ENCODE data around the gene CACNB1. TPM values are rescaled to one million over a fixed set of nuclear protein-coding genes. Genes with fewer than 3 reads are reported as not detected.

Gene CACNB1
- total RNA-seq, 1 donor, result 4.5 TPM

GRCh38 chr17:39199820-39200069 is 2.3 kb upstream of the CACNB1 start:
- peaks cover 50% of the 10 kb centered on the region for H3K4me1 ChIP-seq (ENCODE audit: insufficient read depth, low read length)
- peak overlapping the region; percentile 75 for H3K4me3 ChIP-seq (ENCODE audit: low read length)
- no peaks in the 10 kb centered on the region for H3K9me3 ChIP-seq (ENCODE audit: low read depth, low read length)
- H3K27me3 ChIP-seq (ENCODE audit: insufficient read depth, low read length), result no peaks in the 10 kb centered on the region

GRCh38 chr17:39198186-39198566 is 707 bp upstream of the CACNB1 start:
- peaks cover 50% of the 10 kb centered on the region for H3K4me1 ChIP-seq (ENCODE audit: insufficient read depth, low read length)
- no peak overlapping the region for H3K4me3 ChIP-seq (ENCODE audit: low read length)

GRCh38 chr17:39196808-39197291 is 619 bp downstream of the CACNB1 start:
- Histone ChIP-seq H3K27me3 (ENCODE audit: insufficient read depth, low read length) (no peaks in the 10 kb centered on the region), H3K9me3 (ENCODE audit: low read depth, low read length) (no peaks in the 10 kb centered on the region), H3K4me1 (ENCODE audit: insufficient read depth, low read length) (peaks cover 45% of the 10 kb centered on the region), H3K4me3 (ENCODE audit: low read length) (peak overlapping the region; percentile 52)

More at GRCh38 chr17:39198186-39198566, 707 bp upstream of the CACNB1 start:
- Histone ChIP-seq H3K9me3 (ENCODE audit: low read depth, low read length) (no peaks in the 10 kb centered on the region), H3K27me3 (ENCODE audit: insufficient read depth, low read length) (no peaks in the 10 kb centered on the region)

GRCh38 chr17:39196241-39196807 is 1.1 kb downstream of the CACNB1 start:
- no peaks in the 10 kb centered on the region for H3K9me3 ChIP-seq (ENCODE audit: low read depth, low read length)
- H3K4me3 ChIP-seq (ENCODE audit: low read length), result no peak overlapping the region
- H3K27me3 ChIP-seq (ENCODE audit: insufficient read depth, low read length), result no peaks in the 10 kb centered on the region
- peaks cover 40% of the 10 kb centered on the region for H3K4me1 ChIP-seq (ENCODE audit: insufficient read depth, low read length)

- Histone ChIP-seq H3K27me3 (ENCODE audit: insufficient read depth, low read length) (no peaks in the 10 kb centered on the region), H3K4me3 (ENCODE audit: low read length) (no peak overlapping the region), H3K4me1 (ENCODE audit: insufficient read depth, low read length) (peaks cover 33% of the 10 kb centered on the region), H3K9me3 (ENCODE audit: low read depth, low read length) (no peaks in the 10 kb centered on the region)
Measured at GRCh38 chr17:39195568-39196160, 1.8 kb downstream of the CACNB1 start.

- Histone ChIP-seq H3K4me3 (ENCODE audit: low read length) (no peak overlapping the region), H3K27me3 (ENCODE audit: insufficient read depth, low read length) (no peaks in the 10 kb centered on the region)
Measured at GRCh38 chr17:39194985-39195524, 2.4 kb downstream of the CACNB1 start.

GRCh38 chr17:39194089-39194984 is 3.1 kb downstream of the CACNB1 start:
- no peaks in the 10 kb centered on the region for H3K9me3 ChIP-seq (ENCODE audit: low read depth, low read length)
- no peak overlapping the region for H3K4me3 ChIP-seq (ENCODE audit: low read length)
- no peaks in the 10 kb centered on the region for H3K27me3 ChIP-seq (ENCODE audit: insufficient read depth, low read length)
- H3K4me1 ChIP-seq (ENCODE audit: insufficient read depth, low read length), result peaks cover 27% of the 10 kb centered on the region

More at GRCh38 chr17:39194985-39195524, 2.4 kb downstream of the CACNB1 start:
- no peaks in the 10 kb centered on the region for H3K9me3 ChIP-seq (ENCODE audit: low read depth, low read length)
- peaks cover 31% of the 10 kb centered on the region for H3K4me1 ChIP-seq (ENCODE audit: insufficient read depth, low read length)

GRCh38 chr17:39193346-39193745 is 4.1 kb downstream of the CACNB1 start:
- H3K27me3 ChIP-seq (ENCODE audit: insufficient read depth, low read length), result no peaks in the 10 kb centered on the region
- peaks cover 18% of the 10 kb centered on the region for H3K4me1 ChIP-seq (ENCODE audit: insufficient read depth, low read length)
- no peak overlapping the region for H3K4me3 ChIP-seq (ENCODE audit: low read length)
- H3K9me3 ChIP-seq (ENCODE audit: low read depth, low read length), result no peaks in the 10 kb centered on the region

- no peaks in the 10 kb centered on the region for H3K27me3 ChIP-seq (ENCODE audit: insufficient read depth, low read length)
- no peaks in the 10 kb centered on the region for H3K9me3 ChIP-seq (ENCODE audit: low read depth, low read length)
- H3K4me1 ChIP-seq (ENCODE audit: insufficient read depth, low read length), result peaks cover 13% of the 10 kb centered on the region
- H3K4me3 ChIP-seq (ENCODE audit: low read length), result no peak overlapping the region
Measured at GRCh38 chr17:39192901-39193300, 4.6 kb downstream of the CACNB1 start.

GRCh38 chr17:39191750-39192510 is 5.5 kb downstream of the CACNB1 start:
- no peak overlapping the region for H3K4me3 ChIP-seq (ENCODE audit: low read length)
- H3K4me1 ChIP-seq (ENCODE audit: insufficient read depth, low read length), result peaks cover 11% of the 10 kb centered on the region
- no peaks in the 10 kb centered on the region for H3K27me3 ChIP-seq (ENCODE audit: insufficient read depth, low read length)
- no peaks in the 10 kb centered on the region for H3K9me3 ChIP-seq (ENCODE audit: low read depth, low read length)

GRCh38 chr17:39187152-39187830 is 10.2 kb downstream of the CACNB1 start:
- no peaks in the 10 kb centered on the region for H3K27me3 ChIP-seq (ENCODE audit: insufficient read depth, low read length)
- H3K4me1 ChIP-seq (ENCODE audit: insufficient read depth, low read length), result no peaks in the 10 kb centered on the region
- no peaks in the 10 kb centered on the region for H3K9me3 ChIP-seq (ENCODE audit: low read depth, low read length)
- H3K4me3 ChIP-seq (ENCODE audit: low read length), result no peak overlapping the region

GRCh38 chr17:39186481-39187002 is 10.9 kb downstream of the CACNB1 start:
- Histone ChIP-seq H3K4me3 (ENCODE audit: low read length) (no peak overlapping the region), H3K9me3 (ENCODE audit: low read depth, low read length) (no peaks in the 10 kb centered on the region), H3K27me3 (ENCODE audit: insufficient read depth, low read length) (no peaks in the 10 kb centered on the region), H3K4me1 (ENCODE audit: insufficient read depth, low read length) (no peaks in the 10 kb centered on the region)

- H3K27me3 ChIP-seq (ENCODE audit: insufficient read depth, low read length), result no peaks in the 10 kb centered on the region
- no peaks in the 10 kb centered on the region for H3K4me1 ChIP-seq (ENCODE audit: insufficient read depth, low read length)
- no peak overlapping the region for H3K4me3 ChIP-seq (ENCODE audit: low read length)
- no peaks in the 10 kb centered on the region for H3K9me3 ChIP-seq (ENCODE audit: low read depth, low read length)
Measured at GRCh38 chr17:39183720-39184119, 13.7 kb downstream of the CACNB1 start.

- Histone ChIP-seq H3K27me3 (ENCODE audit: insufficient read depth, low read length) (no peaks in the 10 kb centered on the region), H3K4me3 (ENCODE audit: low read length) (no peak overlapping the region), H3K4me1 (ENCODE audit: insufficient read depth, low read length) (no peaks in the 10 kb centered on the region), H3K9me3 (ENCODE audit: low read depth, low read length) (no peaks in the 10 kb centered on the region)
Measured at GRCh38 chr17:39183045-39183444, 14.4 kb downstream of the CACNB1 start.

Measured in mononuclear cell (primary cell).